RPMI7951 (cell line): ENCODE measurements around the gene KIAA0825. TPM values are rescaled to one million over a fixed set of nuclear protein-coding genes. Genes with fewer than 3 reads are reported as not detected.

ENCODE experiments used
- total RNA-seq: library from RNA; depleted of rRNA; stranded (reverse); fragments of >200 nt; shearing (Covaris generic); gene quantifications from 2 replicates; pipeline ENCODE4 v1.2.3, GENCODE V29; 2014; rRNA removed

The KIAA0825 gene
- total RNA-seq, 1 experiment from 2014 or later = 2.3 TPM

Other genes starting within 250 kb of the KIAA0825 start
- 15.1 and 19.2 TPM in 2 replicates for gene SLF1, start 65 bp upstream of the KIAA0825 start, total RNA-seq